Measurements from ENCODE around the gene DLG1.

DLG1 gene

GRCh38 chr3:197298341-197298944 is at the start of gene DLG1:
Gene DLG1 (minus strand): TSS chr3:197298612. CDS start chr3:197297204, 1,408 bp downstream.
- DNase-seq: peak; percentile 84

GRCh38 chr3:197348014-197348413 is 49.6 kb upstream of the DLG1 start:
- no peak for DNase-seq

GRCh38 chr3:197345390-197345789 is 47.0 kb upstream of the DLG1 start:
- no peak for DNase-seq

GRCh38 chr3:197344582-197345318 is 46.3 kb upstream of the DLG1 start:
- no peak for DNase-seq

- no peak for DNase-seq
Measured at GRCh38 chr3:197343656-197344408, 45.4 kb upstream of the DLG1 start.

GRCh38 chr3:197343111-197343510 is 44.7 kb upstream of the DLG1 start:
- no peak for DNase-seq

GRCh38 chr3:197340521-197340871 is 42.1 kb upstream of the DLG1 start:
- no peak for DNase-seq

GRCh38 chr3:197339841-197340520 is 41.6 kb upstream of the DLG1 start:
- no peak for DNase-seq

- no peak for DNase-seq
Measured at GRCh38 chr3:197338586-197338985, 40.2 kb upstream of the DLG1 start.

- DNase-seq: no peak
Measured at GRCh38 chr3:197337656-197338055, 39.2 kb upstream of the DLG1 start.

- no peak for DNase-seq
Measured at GRCh38 chr3:197337214-197337613, 38.8 kb upstream of the DLG1 start.

GRCh38 chr3:197336348-197336747 is 37.9 kb upstream of the DLG1 start:
- no peak for DNase-seq

GRCh38 chr3:197335428-197336132 is 37.2 kb upstream of the DLG1 start:
- DNase-seq: no peak

GRCh38 chr3:197333901-197334639 is 35.7 kb upstream of the DLG1 start:
- no peak for DNase-seq

GRCh38 chr3:197331131-197331530 is 32.7 kb upstream of the DLG1 start:
- DNase-seq: no peak

GRCh38 chr3:197329382-197329781 is 31.0 kb upstream of the DLG1 start:
- no peak for DNase-seq

- DNase-seq: no peak
Measured at GRCh38 chr3:197328198-197328597, 29.8 kb upstream of the DLG1 start.

GRCh38 chr3:197327701-197328100 is 29.3 kb upstream of the DLG1 start:
- DNase-seq: no peak

- no peak for DNase-seq
Measured at GRCh38 chr3:197325773-197326172, 27.4 kb upstream of the DLG1 start.

- no peak for DNase-seq
Measured at GRCh38 chr3:197322149-197322548, 23.7 kb upstream of the DLG1 start.

GRCh38 chr3:197320582-197320981 is 22.2 kb upstream of the DLG1 start:
- DNase-seq: no peak
